WTC11 (cell line): ENCODE measurements around the gene PBOV1.

Experiments used
- CREB1 ChIP-seq: sonication (generic); formaldehyde crosslinking; IDR thresholded peaks from 2 replicates; pipeline ENCODE4 v1.8.0; 2023; ENCODE audit warnings: mild to moderate bottlenecking, missing genetic modification reagents
- CREM ChIP-seq: sonication (generic); formaldehyde crosslinking; IDR thresholded peaks from 2 replicates; pipeline ENCODE4 v1.8.1; 2022; ENCODE audit warnings: mild to moderate bottlenecking, missing genetic modification reagents, moderate library complexity
- NR2C2 ChIP-seq: sonication (generic); formaldehyde crosslinking; IDR thresholded peaks from 2 replicates; pipeline ENCODE4 v1.8.0; 2022; ENCODE audit warnings: mild to moderate bottlenecking, missing genetic modification reagents
- ZNF263 ChIP-seq: sonication (generic); formaldehyde crosslinking; IDR thresholded peaks from 2 replicates; pipeline ENCODE4 v1.8.1; 2022; ENCODE audit warnings: low read depth, mild to moderate bottlenecking, moderate library complexity, missing genetic modification reagents
- TF ChIP-seq, protein P1 (sequence below): fragments of 200-600 bp; IDR thresholded peaks from 2 replicates; pipeline ENCODE4 v1.8.0; 2022; ENCODE audit warnings: antibody characterized with exemption
- TF ChIP-seq, protein P2 (sequence below): sonication (generic); formaldehyde crosslinking; IDR thresholded peaks from 2 replicates; pipeline ENCODE4 v1.8.0; 2023; ENCODE audit warnings: mild to moderate bottlenecking, missing genetic modification reagents

GRCh38 chr6:138245751-138246150, 27.5 kb upstream of the PBOV1 start:
- TF ChIP-seq CREM (CRISPR knock-in tag) (no peak), CREB1 (CRISPR knock-in tag) (no peak), NR2C2 (CRISPR knock-in tag) (no peak), ZNF263 (CRISPR knock-in tag) (no peak)
- TF ChIP-seq, protein P1, sequence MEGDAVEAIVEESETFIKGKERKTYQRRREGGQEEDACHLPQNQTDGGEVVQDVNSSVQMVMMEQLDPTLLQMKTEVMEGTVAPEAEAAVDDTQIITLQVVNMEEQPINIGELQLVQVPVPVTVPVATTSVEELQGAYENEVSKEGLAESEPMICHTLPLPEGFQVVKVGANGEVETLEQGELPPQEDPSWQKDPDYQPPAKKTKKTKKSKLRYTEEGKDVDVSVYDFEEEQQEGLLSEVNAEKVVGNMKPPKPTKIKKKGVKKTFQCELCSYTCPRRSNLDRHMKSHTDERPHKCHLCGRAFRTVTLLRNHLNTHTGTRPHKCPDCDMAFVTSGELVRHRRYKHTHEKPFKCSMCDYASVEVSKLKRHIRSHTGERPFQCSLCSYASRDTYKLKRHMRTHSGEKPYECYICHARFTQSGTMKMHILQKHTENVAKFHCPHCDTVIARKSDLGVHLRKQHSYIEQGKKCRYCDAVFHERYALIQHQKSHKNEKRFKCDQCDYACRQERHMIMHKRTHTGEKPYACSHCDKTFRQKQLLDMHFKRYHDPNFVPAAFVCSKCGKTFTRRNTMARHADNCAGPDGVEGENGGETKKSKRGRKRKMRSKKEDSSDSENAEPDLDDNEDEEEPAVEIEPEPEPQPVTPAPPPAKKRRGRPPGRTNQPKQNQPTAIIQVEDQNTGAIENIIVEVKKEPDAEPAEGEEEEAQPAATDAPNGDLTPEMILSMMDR: no peak
- TF ChIP-seq, protein P2, sequence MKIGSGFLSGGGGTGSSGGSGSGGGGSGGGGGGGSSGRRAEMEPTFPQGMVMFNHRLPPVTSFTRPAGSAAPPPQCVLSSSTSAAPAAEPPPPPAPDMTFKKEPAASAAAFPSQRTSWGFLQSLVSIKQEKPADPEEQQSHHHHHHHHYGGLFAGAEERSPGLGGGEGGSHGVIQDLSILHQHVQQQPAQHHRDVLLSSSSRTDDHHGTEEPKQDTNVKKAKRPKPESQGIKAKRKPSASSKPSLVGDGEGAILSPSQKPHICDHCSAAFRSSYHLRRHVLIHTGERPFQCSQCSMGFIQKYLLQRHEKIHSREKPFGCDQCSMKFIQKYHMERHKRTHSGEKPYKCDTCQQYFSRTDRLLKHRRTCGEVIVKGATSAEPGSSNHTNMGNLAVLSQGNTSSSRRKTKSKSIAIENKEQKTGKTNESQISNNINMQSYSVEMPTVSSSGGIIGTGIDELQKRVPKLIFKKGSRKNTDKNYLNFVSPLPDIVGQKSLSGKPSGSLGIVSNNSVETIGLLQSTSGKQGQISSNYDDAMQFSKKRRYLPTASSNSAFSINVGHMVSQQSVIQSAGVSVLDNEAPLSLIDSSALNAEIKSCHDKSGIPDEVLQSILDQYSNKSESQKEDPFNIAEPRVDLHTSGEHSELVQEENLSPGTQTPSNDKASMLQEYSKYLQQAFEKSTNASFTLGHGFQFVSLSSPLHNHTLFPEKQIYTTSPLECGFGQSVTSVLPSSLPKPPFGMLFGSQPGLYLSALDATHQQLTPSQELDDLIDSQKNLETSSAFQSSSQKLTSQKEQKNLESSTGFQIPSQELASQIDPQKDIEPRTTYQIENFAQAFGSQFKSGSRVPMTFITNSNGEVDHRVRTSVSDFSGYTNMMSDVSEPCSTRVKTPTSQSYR (CRISPR knock-in tag): no peak
